HEK293 (cell line): ENCODE data around the gene OR2AG2.

ENCODE experiments used
- CTCF ChIA-PET: fragments of 350-600 bp; formaldehyde crosslinking; extraction: SDS; loops from one replicate; lab custom pipeline; 2021; ENCODE audit warnings: antibody characterized with exemption; lab: Yijun Ruan, JAX
- POLR2A ChIA-PET: fragments of 300-600 bp; formaldehyde crosslinking; extraction: SDS; loops from one replicate; lab custom pipeline; 2020; ENCODE audit warnings: antibody characterized with exemption, inconsistent platforms; lab: Yijun Ruan, JAX
- H3K27ac ChIP-seq: fragments of 200-500 bp; sonication (Bioruptor generic); 2 replicates; pipeline ENCODE4 v1.5.1; 2014; ENCODE audit warnings: low read depth, low read length, control low read depth, inconsistent platforms; ENCODE audit errors: extremely low read depth
- H3K36me3 ChIP-seq, 2 experiments: fragments of 200-500 bp in 1 of 2; sonication (Bioruptor generic) in 1 of 2; 1 replicate in 1 of 2; 2 replicates in 1 of 2; pipeline ENCODE4 v1.5.1; 2014 to 2017; ENCODE audit warnings: inconsistent platforms in 2 of 2, low read length in 2 of 2; ENCODE audit not compliant: control insufficient read depth in 2 of 2, insufficient read depth in 1 of 2
- H3K4me1 ChIP-seq: fragments of 200-500 bp; sonication (Bioruptor generic); 2 replicates; pipeline ENCODE4 v1.5.1; 2014; ENCODE audit warnings: mild to moderate bottlenecking, low read length, inconsistent platforms; ENCODE audit not compliant: control insufficient read depth, insufficient read depth
- H3K4me3 ChIP-seq: 2 replicates; pipeline ENCODE4 v1.5.1; 2011; ENCODE audit warnings: low read depth, mild to moderate bottlenecking, control low read depth, low read length, moderate library complexity
- H3K9me3 ChIP-seq: fragments of 200-500 bp; sonication (Bioruptor generic); 2 replicates; pipeline ENCODE4 v1.5.1; 2014; ENCODE audit warnings: low read depth, low read length, inconsistent platforms; ENCODE audit not compliant: control insufficient read depth, insufficient read depth
- GFI1B ChIP-seq: fragments of 450-650 bp; formaldehyde crosslinking; IDR thresholded peaks from 2 replicates; pipeline ENCODE4 v1.5.1; 2016; ENCODE audit warnings: missing biosample characterization, missing genetic modification characterization
- ZBTB21 ChIP-seq: fragments of 450-650 bp; formaldehyde crosslinking; IDR thresholded peaks from 2 replicates; pipeline ENCODE4 v1.5.1; 2017; ENCODE audit warnings: missing biosample characterization, missing genetic modification characterization
- ZBTB8A ChIP-seq: fragments of 450-650 bp; formaldehyde crosslinking; IDR thresholded peaks from 2 replicates; pipeline ENCODE4 v1.5.1; 2016; ENCODE audit warnings: missing biosample characterization, missing genetic modification characterization
- ZIC2 ChIP-seq: fragments of 450-650 bp; formaldehyde crosslinking; IDR thresholded peaks from 2 replicates; pipeline ENCODE4 v1.5.1; 2016; ENCODE audit warnings: missing biosample characterization, missing genetic modification characterization
- ZNF146 ChIP-seq: fragments of 450-650 bp; formaldehyde crosslinking; IDR thresholded peaks from 2 replicates; pipeline ENCODE4 v1.5.1; 2016; ENCODE audit warnings: missing biosample characterization, missing genetic modification characterization
- ZNF155 ChIP-seq: fragments of 450-650 bp; formaldehyde crosslinking; IDR thresholded peaks from 2 replicates; pipeline ENCODE4 v1.5.1; 2016; ENCODE audit warnings: missing biosample characterization, missing genetic modification characterization
- ZNF221 ChIP-seq: fragments of 450-650 bp; formaldehyde crosslinking; IDR thresholded peaks from 2 replicates; pipeline ENCODE4 v1.5.1; 2017; ENCODE audit warnings: missing biosample characterization, missing genetic modification characterization, borderline replicate concordance
- ZNF239 ChIP-seq: fragments of 450-650 bp; formaldehyde crosslinking; IDR thresholded peaks from 2 replicates; pipeline ENCODE4 v1.5.1; 2016; ENCODE audit warnings: missing biosample characterization, missing genetic modification characterization
- ZNF311 ChIP-seq: fragments of 450-650 bp; formaldehyde crosslinking; IDR thresholded peaks from 2 replicates; pipeline ENCODE4 v1.5.1; 2017; ENCODE audit warnings: missing biosample characterization, missing genetic modification characterization, borderline replicate concordance
- ZNF404 ChIP-seq: fragments of 450-650 bp; formaldehyde crosslinking; IDR thresholded peaks from 2 replicates; pipeline ENCODE4 v1.5.1; 2017; ENCODE audit warnings: missing biosample characterization, missing genetic modification characterization
- ZNF48 ChIP-seq: fragments of 450-650 bp; formaldehyde crosslinking; IDR thresholded peaks from 2 replicates; pipeline ENCODE4 v1.5.1; 2016; ENCODE audit warnings: missing biosample characterization, missing genetic modification characterization
- ZNF585B ChIP-seq: fragments of 450-650 bp; formaldehyde crosslinking; IDR thresholded peaks from 2 replicates; pipeline ENCODE4 v1.5.1; 2016; ENCODE audit warnings: missing biosample characterization, missing genetic modification characterization
- ZNF600 ChIP-seq: fragments of 450-650 bp; formaldehyde crosslinking; IDR thresholded peaks from 2 replicates; pipeline ENCODE4 v1.5.1; 2016; ENCODE audit warnings: missing biosample characterization, missing genetic modification characterization
- ZNF654 ChIP-seq: fragments of 450-650 bp; formaldehyde crosslinking; IDR thresholded peaks from 2 replicates; pipeline ENCODE4 v1.5.1; 2016; ENCODE audit warnings: low read depth, missing biosample characterization, missing genetic modification characterization
- ZNF660 ChIP-seq: fragments of 450-650 bp; IDR thresholded peaks from 2 replicates; pipeline ENCODE4 v1.5.1; 2018; ENCODE audit warnings: missing biosample characterization, mild to moderate bottlenecking, missing genetic modification characterization
- ZNF76 ChIP-seq: fragments of 450-650 bp; formaldehyde crosslinking; IDR thresholded peaks from 2 replicates; pipeline ENCODE4; 2016; ENCODE audit warnings: low read depth, missing biosample characterization, missing genetic modification characterization, borderline replicate concordance
- TF ChIP-seq, protein P1 (sequence below): fragments of 450-650 bp; formaldehyde crosslinking; IDR thresholded peaks from 2 replicates; pipeline ENCODE4 v1.5.1; 2016; ENCODE audit warnings: missing biosample characterization, missing genetic modification characterization, low read depth
- TF ChIP-seq, protein P2 (sequence below): fragments of 450-650 bp; formaldehyde crosslinking; IDR thresholded peaks from 2 replicates; pipeline ENCODE4 v1.5.1; 2017; ENCODE audit warnings: missing biosample characterization, missing genetic modification characterization
- TF ChIP-seq, protein P3 (sequence below): fragments of 450-650 bp; IDR thresholded peaks from 2 replicates; pipeline ENCODE4 v1.5.1; 2018; ENCODE audit warnings: missing biosample characterization, mild to moderate bottlenecking, missing genetic modification characterization
- TF ChIP-seq, protein P4 (sequence below): fragments of 450-650 bp; formaldehyde crosslinking; IDR thresholded peaks from 2 replicates; pipeline ENCODE4 v1.5.1; 2016; ENCODE audit warnings: missing biosample characterization, missing genetic modification characterization
- TF ChIP-seq, protein P5 (sequence below): fragments of 450-650 bp; formaldehyde crosslinking; IDR thresholded peaks from 2 replicates; pipeline ENCODE4 v1.5.1; 2017; ENCODE audit warnings: missing biosample characterization, missing genetic modification characterization

The OR2AG2 gene

DNA sequence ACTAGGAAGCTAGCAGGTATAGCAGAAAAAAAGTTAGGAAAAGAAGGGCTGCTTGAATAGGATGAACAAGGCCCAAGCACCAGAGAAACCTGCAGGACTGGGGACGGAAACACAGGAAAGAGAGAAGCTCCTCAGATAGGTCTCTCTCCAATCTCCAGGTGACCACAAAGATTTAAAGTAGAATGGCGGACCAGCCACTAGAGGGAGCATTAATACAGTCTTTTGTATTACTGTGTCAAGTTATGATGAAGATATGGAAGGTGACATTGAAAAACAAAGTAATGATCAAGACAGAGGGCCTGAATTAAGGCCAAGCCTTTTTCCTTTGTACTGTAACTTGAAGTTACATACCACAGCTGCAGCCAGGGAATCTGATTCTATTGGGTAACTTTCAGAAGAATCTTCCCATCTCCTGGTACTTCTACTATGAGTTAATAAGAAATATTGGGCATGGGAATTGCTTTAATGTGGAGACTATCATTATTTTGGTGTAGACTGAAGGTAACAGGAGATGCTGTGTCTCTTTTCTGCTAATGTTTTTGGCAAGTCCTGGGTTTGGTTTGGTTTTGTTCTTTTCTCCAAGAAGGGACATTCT is 33.8 kb downstream of the OR2AG2 start:
- H3K27ac ChIP-seq = no peak overlapping the region
- no peaks in the 10 kb centered on the region for H3K36me3 ChIP-seq
- TF ChIP-seq ZNF654 (tag by site-specific recombination) (peak; percentile 50; the same call in 1 of the 2 replicates), ZNF660 (no peak)
- H3K4me1 ChIP-seq = no peaks in the 10 kb centered on the region
- no peaks in the 10 kb centered on the region for H3K9me3 ChIP-seq
- H3K4me3 ChIP-seq = no peak overlapping the region
- ChIA-PET CTCF (interaction anchor here (0.6 to 8.8 kb wide), 26 partner anchors 9 to 927 kb away, joined by 3 to 83 read pairs (median 4); partner anchors contain the start of gene OR2AG2), POLR2A (interaction anchor here (0.6 kb wide), 1 partner anchor 145 kb away, joined by 3 read pairs; no protein-coding TSS in a partner anchor)

GRCh38 chr11:6736495-6737121 is 35.2 kb downstream of the OR2AG2 start:
- POLR2A ChIA-PET = no interaction called here
- Histone ChIP-seq H3K36me3 (no peaks in the 10 kb centered on the region), H3K9me3 (no peaks in the 10 kb centered on the region)
- TF ChIP-seq ZNF76 (tag by site-specific recombination) (no peak), ZBTB21 (tag by site-specific recombination) (no peak), ZNF311 (tag by site-specific recombination) (no peak), ZNF600 (tag by site-specific recombination) (no peak), ZNF239 (tag by site-specific recombination) (no peak), ZNF155 (tag by site-specific recombination) (no peak), ZBTB8A (no peak), ZNF585B (no peak), ZNF48 (tag by site-specific recombination) (no peak), ZNF146 (tag by site-specific recombination) (no peak), GFI1B (no peak), ZNF221 (tag by site-specific recombination) (no peak), ZNF404 (tag by site-specific recombination) (no peak), ZIC2 (no peak)
- TF ChIP-seq, protein P1, sequence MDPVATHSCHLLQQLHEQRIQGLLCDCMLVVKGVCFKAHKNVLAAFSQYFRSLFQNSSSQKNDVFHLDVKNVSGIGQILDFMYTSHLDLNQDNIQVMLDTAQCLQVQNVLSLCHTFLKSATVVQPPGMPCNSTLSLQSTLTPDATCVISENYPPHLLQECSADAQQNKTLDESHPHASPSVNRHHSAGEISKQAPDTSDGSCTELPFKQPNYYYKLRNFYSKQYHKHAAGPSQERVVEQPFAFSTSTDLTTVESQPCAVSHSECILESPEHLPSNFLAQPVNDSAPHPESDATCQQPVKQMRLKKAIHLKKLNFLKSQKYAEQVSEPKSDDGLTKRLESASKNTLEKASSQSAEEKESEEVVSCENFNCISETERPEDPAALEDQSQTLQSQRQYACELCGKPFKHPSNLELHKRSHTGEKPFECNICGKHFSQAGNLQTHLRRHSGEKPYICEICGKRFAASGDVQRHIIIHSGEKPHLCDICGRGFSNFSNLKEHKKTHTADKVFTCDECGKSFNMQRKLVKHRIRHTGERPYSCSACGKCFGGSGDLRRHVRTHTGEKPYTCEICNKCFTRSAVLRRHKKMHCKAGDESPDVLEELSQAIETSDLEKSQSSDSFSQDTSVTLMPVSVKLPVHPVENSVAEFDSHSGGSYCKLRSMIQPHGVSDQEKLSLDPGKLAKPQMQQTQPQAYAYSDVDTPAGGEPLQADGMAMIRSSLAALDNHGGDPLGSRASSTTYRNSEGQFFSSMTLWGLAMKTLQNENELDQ (tag by site-specific recombination) = no peak
- TF ChIP-seq, protein P2, sequence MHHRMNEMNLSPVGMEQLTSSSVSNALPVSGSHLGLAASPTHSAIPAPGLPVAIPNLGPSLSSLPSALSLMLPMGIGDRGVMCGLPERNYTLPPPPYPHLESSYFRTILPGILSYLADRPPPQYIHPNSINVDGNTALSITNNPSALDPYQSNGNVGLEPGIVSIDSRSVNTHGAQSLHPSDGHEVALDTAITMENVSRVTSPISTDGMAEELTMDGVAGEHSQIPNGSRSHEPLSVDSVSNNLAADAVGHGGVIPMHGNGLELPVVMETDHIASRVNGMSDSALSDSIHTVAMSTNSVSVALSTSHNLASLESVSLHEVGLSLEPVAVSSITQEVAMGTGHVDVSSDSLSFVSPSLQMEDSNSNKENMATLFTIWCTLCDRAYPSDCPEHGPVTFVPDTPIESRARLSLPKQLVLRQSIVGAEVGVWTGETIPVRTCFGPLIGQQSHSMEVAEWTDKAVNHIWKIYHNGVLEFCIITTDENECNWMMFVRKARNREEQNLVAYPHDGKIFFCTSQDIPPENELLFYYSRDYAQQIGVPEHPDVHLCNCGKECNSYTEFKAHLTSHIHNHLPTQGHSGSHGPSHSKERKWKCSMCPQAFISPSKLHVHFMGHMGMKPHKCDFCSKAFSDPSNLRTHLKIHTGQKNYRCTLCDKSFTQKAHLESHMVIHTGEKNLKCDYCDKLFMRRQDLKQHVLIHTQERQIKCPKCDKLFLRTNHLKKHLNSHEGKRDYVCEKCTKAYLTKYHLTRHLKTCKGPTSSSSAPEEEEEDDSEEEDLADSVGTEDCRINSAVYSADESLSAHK = no peak
- TF ChIP-seq, protein P3, sequence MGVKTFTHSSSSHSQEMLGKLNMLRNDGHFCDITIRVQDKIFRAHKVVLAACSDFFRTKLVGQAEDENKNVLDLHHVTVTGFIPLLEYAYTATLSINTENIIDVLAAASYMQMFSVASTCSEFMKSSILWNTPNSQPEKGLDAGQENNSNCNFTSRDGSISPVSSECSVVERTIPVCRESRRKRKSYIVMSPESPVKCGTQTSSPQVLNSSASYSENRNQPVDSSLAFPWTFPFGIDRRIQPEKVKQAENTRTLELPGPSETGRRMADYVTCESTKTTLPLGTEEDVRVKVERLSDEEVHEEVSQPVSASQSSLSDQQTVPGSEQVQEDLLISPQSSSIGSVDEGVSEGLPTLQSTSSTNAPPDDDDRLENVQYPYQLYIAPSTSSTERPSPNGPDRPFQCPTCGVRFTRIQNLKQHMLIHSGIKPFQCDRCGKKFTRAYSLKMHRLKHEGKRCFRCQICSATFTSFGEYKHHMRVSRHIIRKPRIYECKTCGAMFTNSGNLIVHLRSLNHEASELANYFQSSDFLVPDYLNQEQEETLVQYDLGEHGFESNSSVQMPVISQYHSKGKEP = no peak
- TF ChIP-seq, protein P4, sequence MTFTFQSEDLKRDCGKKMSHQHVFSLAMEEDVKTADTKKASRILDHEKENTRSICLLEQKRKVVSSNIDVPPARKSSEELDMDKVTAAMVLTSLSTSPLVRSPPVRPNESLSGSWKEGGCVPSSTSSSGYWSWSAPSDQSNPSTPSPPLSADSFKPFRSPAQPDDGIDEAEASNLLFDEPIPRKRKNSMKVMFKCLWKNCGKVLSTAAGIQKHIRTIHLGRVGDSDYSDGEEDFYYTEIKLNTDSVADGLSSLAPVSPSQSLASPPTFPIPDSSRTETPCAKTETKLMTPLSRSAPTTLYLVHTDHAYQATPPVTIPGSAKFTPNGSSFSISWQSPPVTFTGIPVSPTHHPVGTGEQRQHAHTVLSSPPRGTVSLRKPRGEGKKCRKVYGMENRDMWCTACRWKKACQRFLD = no peak
- TF ChIP-seq, protein P5, sequence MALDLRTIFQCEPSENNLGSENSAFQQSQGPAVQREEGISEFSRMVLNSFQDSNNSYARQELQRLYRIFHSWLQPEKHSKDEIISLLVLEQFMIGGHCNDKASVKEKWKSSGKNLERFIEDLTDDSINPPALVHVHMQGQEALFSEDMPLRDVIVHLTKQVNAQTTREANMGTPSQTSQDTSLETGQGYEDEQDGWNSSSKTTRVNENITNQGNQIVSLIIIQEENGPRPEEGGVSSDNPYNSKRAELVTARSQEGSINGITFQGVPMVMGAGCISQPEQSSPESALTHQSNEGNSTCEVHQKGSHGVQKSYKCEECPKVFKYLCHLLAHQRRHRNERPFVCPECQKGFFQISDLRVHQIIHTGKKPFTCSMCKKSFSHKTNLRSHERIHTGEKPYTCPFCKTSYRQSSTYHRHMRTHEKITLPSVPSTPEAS (tag by site-specific recombination) = no peak
- TF ChIP-seq, all 188 proteins: peak for 0
- no peak overlapping the region for H3K4me3 ChIP-seq
- CTCF ChIA-PET = interaction anchor here (0.6 to 8.8 kb wide), 7 partner anchors 9 to 158 kb away, joined by 3 to 83 read pairs (median 3); no protein-coding TSS in a partner anchor
- no peaks in the 10 kb centered on the region for H3K4me1 ChIP-seq
- H3K27ac ChIP-seq = no peak overlapping the region
